Progenitor cell of endocrine pancreas (in vitro differentiated cells): ENCODE results near the gene ATXN2L. TPM values are rescaled to one million over a fixed set of nuclear protein-coding genes. Genes with fewer than 3 reads are reported as not detected.

Experiments
- DNase-seq: peaks from one replicate; pipeline ENCODE4 v3.0.0; 2021; ENCODE audit warnings: low spot score; ENCODE audit not compliant: unreplicated experiment
- H3K27ac Mint-ChIP-seq: 2 replicates; pipeline ENCODE4 v1.8.0; 2021; ENCODE audit warnings: mild to moderate bottlenecking, moderate library complexity, mixed read lengths
- H3K27me3 Mint-ChIP-seq: 2 replicates; pipeline ENCODE4 v1.8.0; 2021; ENCODE audit warnings: mixed read lengths
- H3K36me3 Mint-ChIP-seq: 2 replicates; pipeline ENCODE4 v1.8.0; 2022; ENCODE audit warnings: mixed read lengths; ENCODE audit not compliant: insufficient read depth
- H3K4me1 Mint-ChIP-seq: 2 replicates; pipeline ENCODE4 v1.8.0; 2021; ENCODE audit warnings: low read depth, mixed read lengths
- H3K4me3 Mint-ChIP-seq: 2 replicates; pipeline ENCODE4 v1.8.0; 2021; ENCODE audit warnings: low read depth, mild to moderate bottlenecking, moderate library complexity, mixed read lengths
- H3K9me3 Mint-ChIP-seq: 2 replicates; pipeline ENCODE4 v1.8.0; 2021; ENCODE audit warnings: low read depth, mixed read lengths
- total RNA-seq: library from RNA; stranded (reverse); gene quantifications from 2 replicates; pipeline ENCODE4 v1.2.1, GENCODE V29; 2021
- TF ChIP-seq, protein P1 (sequence below): fragments of 200-600 bp; sonication (generic); IDR thresholded peaks from one replicate; pipeline ENCODE4 v1.5.0; 2021; ENCODE audit warnings: antibody characterized with exemption, mild to moderate bottlenecking; ENCODE audit not compliant: unreplicated experiment

Gene ATXN2L
- total RNA-seq, 1 donor from 2014 or later, result 248 TPM

DNA sequence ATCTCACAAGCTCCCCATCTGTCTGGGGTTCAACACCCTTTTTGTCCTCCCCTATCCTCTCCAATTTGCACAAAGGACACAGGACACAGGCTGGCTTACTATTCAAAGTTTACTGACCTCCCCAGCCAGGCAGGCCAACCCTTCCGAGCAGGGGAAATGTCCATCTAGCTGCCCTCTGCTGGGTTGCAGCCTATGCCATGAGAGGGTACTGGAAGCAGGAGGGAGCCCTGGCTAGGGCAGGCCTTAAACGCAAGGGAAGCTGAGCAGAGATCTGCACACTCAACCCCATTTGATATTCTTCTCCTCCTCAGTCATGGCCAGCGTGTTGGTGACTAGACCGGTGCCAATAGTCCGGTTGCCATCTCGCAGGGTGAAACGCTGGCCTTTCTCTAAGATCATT, 19.9 kb downstream of the ATXN2L start:
- Mint-ChIP-seq H3K36me3 (peaks cover 19% of the 10 kb centered on the region), H3K9me3 (no peaks in the 10 kb centered on the region), H3K4me3 (peak overlapping the region; percentile 59), H3K27me3 (no peaks in the 10 kb centered on the region), H3K27ac (no peak overlapping the region), H3K4me1 (peaks cover 17% of the 10 kb centered on the region)
- no peak for DNase-seq
- TF ChIP-seq, protein P1, sequence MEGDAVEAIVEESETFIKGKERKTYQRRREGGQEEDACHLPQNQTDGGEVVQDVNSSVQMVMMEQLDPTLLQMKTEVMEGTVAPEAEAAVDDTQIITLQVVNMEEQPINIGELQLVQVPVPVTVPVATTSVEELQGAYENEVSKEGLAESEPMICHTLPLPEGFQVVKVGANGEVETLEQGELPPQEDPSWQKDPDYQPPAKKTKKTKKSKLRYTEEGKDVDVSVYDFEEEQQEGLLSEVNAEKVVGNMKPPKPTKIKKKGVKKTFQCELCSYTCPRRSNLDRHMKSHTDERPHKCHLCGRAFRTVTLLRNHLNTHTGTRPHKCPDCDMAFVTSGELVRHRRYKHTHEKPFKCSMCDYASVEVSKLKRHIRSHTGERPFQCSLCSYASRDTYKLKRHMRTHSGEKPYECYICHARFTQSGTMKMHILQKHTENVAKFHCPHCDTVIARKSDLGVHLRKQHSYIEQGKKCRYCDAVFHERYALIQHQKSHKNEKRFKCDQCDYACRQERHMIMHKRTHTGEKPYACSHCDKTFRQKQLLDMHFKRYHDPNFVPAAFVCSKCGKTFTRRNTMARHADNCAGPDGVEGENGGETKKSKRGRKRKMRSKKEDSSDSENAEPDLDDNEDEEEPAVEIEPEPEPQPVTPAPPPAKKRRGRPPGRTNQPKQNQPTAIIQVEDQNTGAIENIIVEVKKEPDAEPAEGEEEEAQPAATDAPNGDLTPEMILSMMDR, result no peak

DNA sequence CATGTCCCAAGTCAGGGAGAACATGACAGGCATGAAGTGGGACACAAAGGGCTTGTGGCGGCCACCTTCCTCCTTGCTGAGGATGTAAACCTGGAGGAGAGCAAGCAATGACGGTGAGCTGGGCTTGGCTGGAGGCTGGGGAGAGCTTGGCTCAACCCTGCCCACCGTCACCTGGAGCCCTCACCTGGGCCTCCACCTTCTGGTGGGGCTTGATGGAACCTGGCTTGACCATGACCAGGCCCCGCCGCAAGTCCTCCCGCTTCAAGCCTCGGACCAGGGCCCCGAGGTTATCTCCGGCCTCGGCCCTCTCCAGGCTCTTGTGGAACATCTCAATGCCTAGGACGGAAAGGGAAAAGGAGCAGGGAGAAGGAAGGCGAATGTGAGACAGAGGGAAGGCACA, 21.0 kb downstream of the ATXN2L start:
- Mint-ChIP-seq H3K27me3 (no peaks in the 10 kb centered on the region), H3K27ac (no peak overlapping the region), H3K9me3 (no peaks in the 10 kb centered on the region), H3K4me1 (peaks cover 17% of the 10 kb centered on the region), H3K4me3 (no peak overlapping the region), H3K36me3 (peaks cover 12% of the 10 kb centered on the region)
- TF ChIP-seq, protein P1, result no peak
- DNase-seq, result no peak

DNA sequence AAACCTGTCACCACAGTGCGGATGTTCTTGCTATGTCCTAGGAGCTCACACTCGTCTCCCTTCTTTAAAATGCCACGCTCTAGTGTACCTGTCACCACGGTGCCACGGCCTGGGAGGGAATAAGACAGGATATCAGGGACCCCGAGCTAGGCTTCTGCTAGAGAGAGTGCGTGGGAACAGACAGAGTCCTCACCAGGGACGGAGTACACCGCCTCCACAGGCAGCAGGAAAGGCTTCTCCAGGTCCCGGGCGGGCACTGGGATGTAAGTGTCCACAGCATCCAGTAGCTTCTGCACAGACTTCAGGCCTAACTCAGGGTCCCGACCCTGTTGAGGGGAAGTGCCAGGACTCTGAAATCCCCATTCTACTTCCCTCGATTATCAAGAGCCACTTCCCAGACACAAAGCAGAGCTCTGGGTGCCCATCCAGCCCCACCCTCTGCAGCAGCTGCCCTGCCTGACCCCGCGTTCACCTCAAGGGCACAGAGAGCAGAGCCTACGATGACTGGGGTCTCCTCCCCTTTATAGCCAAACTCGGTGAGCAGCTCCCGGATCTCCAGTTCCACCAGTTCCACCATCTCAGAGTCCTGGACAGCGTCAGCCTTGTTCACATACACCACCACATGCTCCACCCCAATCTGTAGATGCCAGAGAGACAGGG, 21.6 kb downstream of the ATXN2L start:
- DNase-seq, result no peak
- Mint-ChIP-seq H3K27me3 (no peaks in the 10 kb centered on the region), H3K4me3 (peak overlapping the region; percentile 95), H3K27ac (peak overlapping the region; percentile 90), H3K4me1 (peaks cover 17% of the 10 kb centered on the region), H3K36me3 (peaks cover 12% of the 10 kb centered on the region), H3K9me3 (no peaks in the 10 kb centered on the region)
- TF ChIP-seq, protein P1, result no peak

DNA sequence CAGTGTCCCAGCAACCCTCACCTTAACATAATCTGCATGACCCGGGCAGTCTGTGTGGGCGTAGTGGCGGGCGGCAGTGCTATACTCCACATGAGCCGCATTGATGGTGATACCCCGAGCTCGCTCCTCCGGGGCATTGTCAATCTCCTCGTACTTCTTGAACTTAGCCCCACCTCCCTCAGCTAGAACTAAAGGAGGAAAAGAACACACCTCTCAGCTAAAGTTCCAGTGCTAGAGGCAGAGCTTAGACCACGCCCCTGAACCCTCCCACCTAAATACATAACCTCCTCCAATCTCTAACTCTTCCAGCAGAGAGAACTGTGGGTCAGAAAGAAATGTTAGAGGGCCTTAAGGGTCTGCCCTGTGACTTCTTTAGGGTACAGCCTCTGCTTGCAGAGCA, 22.5 kb downstream of the ATXN2L start:
- DNase-seq, result no peak
- no peaks in the 10 kb centered on the region for H3K27me3 Mint-ChIP-seq
- TF ChIP-seq, protein P1, result no peak
- peak overlapping the region; percentile 95 for H3K27ac Mint-ChIP-seq
- peaks cover 17% of the 10 kb centered on the region for H3K4me1 Mint-ChIP-seq
- peaks cover 11% of the 10 kb centered on the region for H3K36me3 Mint-ChIP-seq
- H3K4me3 Mint-ChIP-seq, result peak overlapping the region; percentile 95
- no peaks in the 10 kb centered on the region for H3K9me3 Mint-ChIP-seq

DNA sequence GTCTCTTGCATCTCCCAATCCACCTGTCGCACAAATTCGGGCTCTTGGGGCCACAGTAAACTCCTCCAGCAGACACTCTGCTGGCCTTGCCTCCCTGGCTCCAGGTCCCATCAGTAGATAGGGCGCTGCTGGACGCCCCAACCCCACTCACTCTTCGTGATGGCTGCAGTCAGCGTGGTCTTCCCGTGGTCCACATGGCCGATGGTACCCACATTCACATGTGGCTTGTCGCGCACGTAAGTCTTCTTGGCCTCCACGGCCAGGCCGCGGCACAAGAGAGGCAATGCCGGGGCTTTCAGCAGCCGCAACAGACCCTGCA, 22.9 kb downstream of the ATXN2L start:
- TF ChIP-seq, protein P1, result no peak
- Mint-ChIP-seq H3K9me3 (no peaks in the 10 kb centered on the region), H3K27ac (peak overlapping the region; percentile 95), H3K4me3 (peak overlapping the region; percentile 95), H3K4me1 (peaks cover 17% of the 10 kb centered on the region), H3K36me3 (peaks cover 11% of the 10 kb centered on the region), H3K27me3 (no peaks in the 10 kb centered on the region)
- no peak for DNase-seq
